HepG2 (cell line): ENCODE data around the gene SYNJ2. TPM values are rescaled to one million over a fixed set of nuclear protein-coding genes. Genes with fewer than 3 reads are reported as not detected.

ENCODE experiments used
- GTF3A ChIP-seq: sonication (generic); formaldehyde crosslinking; conservative IDR thresholded peaks from 2 replicates; pipeline ENCODE4 v1.4.0; 2020; ENCODE audit warnings: mild to moderate bottlenecking, missing genetic modification reagents
- HES4 ChIP-seq: sonication (generic); formaldehyde crosslinking; IDR thresholded peaks from 2 replicates; pipeline ENCODE4 v1.9.0; 2021; ENCODE audit warnings: mild to moderate bottlenecking, missing genetic modification reagents, borderline replicate concordance
- HNRNPL ChIP-seq: fragments of 200-400 bp; formaldehyde crosslinking; IDR thresholded peaks from 2 replicates; pipeline ENCODE4 v1.6.1; 2017; ENCODE audit warnings: mild to moderate bottlenecking, low read depth, low read length
- HNRNPUL1 ChIP-seq: fragments of 200-400 bp; formaldehyde crosslinking; IDR thresholded peaks from 2 replicates; pipeline ENCODE4 v1.6.1; 2017; ENCODE audit warnings: low read depth, mild to moderate bottlenecking, low read length, moderate library complexity
- JUND ChIP-seq: sonication (generic); formaldehyde crosslinking; IDR thresholded peaks from 2 replicates; pipeline ENCODE4 v1.8.0; 2022; ENCODE audit warnings: mild to moderate bottlenecking, missing genetic modification reagents
- KLF12 ChIP-seq: sonication (generic); formaldehyde crosslinking; IDR thresholded peaks from 2 replicates; pipeline ENCODE4 v1.4.0; 2020; ENCODE audit warnings: missing genetic modification reagents, borderline replicate concordance
- NBN ChIP-seq: fragments of 450-650 bp; conservative IDR thresholded peaks from 2 replicates; pipeline ENCODE4 v1.6.1; 2017
- NFAT5 ChIP-seq: sonication (generic); formaldehyde crosslinking; IDR thresholded peaks from 2 replicates; pipeline ENCODE4 v1.4.0; 2020; ENCODE audit warnings: missing genetic modification reagents
- RBM22 ChIP-seq: fragments of 200-400 bp; formaldehyde crosslinking; optimal IDR thresholded peaks from 2 replicates; pipeline ENCODE3; 2017; ENCODE audit warnings: mild to moderate bottlenecking, low read length, moderate library complexity
- RFXANK ChIP-seq: IDR thresholded peaks from 2 replicates; pipeline ENCODE4 v1.6.1; 2016
- TP53 ChIP-seq: sonication (generic); formaldehyde crosslinking; conservative IDR thresholded peaks from 2 replicates; pipeline ENCODE4 v1.4.0; 2020; ENCODE audit warnings: missing genetic modification reagents
- ZNF101 ChIP-seq: sonication (generic); formaldehyde crosslinking; IDR thresholded peaks from 2 replicates; pipeline ENCODE4 v1.4.0; 2020; ENCODE audit warnings: mild to moderate bottlenecking, low read depth, missing genetic modification reagents, borderline replicate concordance
- ZNF207 ChIP-seq: fragments of 450-650 bp; IDR thresholded peaks from 2 replicates; pipeline ENCODE4 v1.6.1; 2016; ENCODE audit warnings: antibody characterized with exemption, borderline replicate concordance
- ZNF333 ChIP-seq: sonication (generic); formaldehyde crosslinking; IDR thresholded peaks from 2 replicates; pipeline ENCODE4 v1.4.0; 2020; ENCODE audit warnings: mild to moderate bottlenecking, missing genetic modification reagents, borderline replicate concordance
- ZNF564 ChIP-seq: sonication (generic); formaldehyde crosslinking; IDR thresholded peaks from 2 replicates; pipeline ENCODE4 v1.8.1; 2023; ENCODE audit warnings: mild to moderate bottlenecking, missing genetic modification reagents
- ZUFSP ChIP-seq: sonication (generic); formaldehyde crosslinking; IDR thresholded peaks from 2 replicates; pipeline ENCODE4 v1.9.0; 2021; ENCODE audit warnings: missing genetic modification reagents, mild to moderate bottlenecking, borderline replicate concordance
- polyA plus RNA-seq, 8 experiments: library from polyadenylated mRNA; depleted of rRNA in 3 of 8; stranded (reverse) in 7 of 8; unstranded in 1 of 8; fragments of >200 nt; fragmentation: Illumina TruSeq in 4 of 8; extraction: Trizol in 4 of 8; gene quantifications; 2 replicates each; pipeline versions ENCODE4 v1.2.1 to v1.2.3, GENCODE V29; 2011 to 2016; ENCODE audit warnings: low read depth in 4 of 8, missing spikeins in 1 of 8, mixed read lengths in 1 of 8; ENCODE audit not compliant: insufficient read depth in 1 of 8
- total RNA-seq, 5 experiments: library from RNA; depleted of rRNA; stranded (reverse); fragments of >200 nt; fragmentation: Illumina TruSeq; extraction: Trizol; gene quantifications; 2 replicates each; pipeline ENCODE4 v1.2.3, GENCODE V29; 2016; ENCODE audit warnings: low read depth in 1 of 5
- TF ChIP-seq, protein P1 (sequence below): sonication (generic); formaldehyde crosslinking; IDR thresholded peaks from 2 replicates; pipeline ENCODE4 v1.4.0; 2020; ENCODE audit warnings: missing genetic modification reagents
- TF ChIP-seq, protein P2 (sequence below): sonication (generic); formaldehyde crosslinking; IDR thresholded peaks from 2 replicates; pipeline ENCODE4 v1.8.1; 2023; ENCODE audit warnings: missing genetic modification reagents, inconsistent platforms, borderline replicate concordance
- TF ChIP-seq, protein P3 (sequence below): IDR thresholded peaks from 2 replicates; pipeline ENCODE4 v1.6.1; 2018; ENCODE audit warnings: missing genetic modification reagents, mild to moderate bottlenecking, missing compliant biosample characterization

SYNJ2 gene
- total and polyA plus RNA-seq, 2 of the 13 experiments (the other 11 are each of a cell fraction or from before 2014, with no cell fraction given), result 39.1 to 57.6 TPM

- TF ChIP-seq, protein P1, sequence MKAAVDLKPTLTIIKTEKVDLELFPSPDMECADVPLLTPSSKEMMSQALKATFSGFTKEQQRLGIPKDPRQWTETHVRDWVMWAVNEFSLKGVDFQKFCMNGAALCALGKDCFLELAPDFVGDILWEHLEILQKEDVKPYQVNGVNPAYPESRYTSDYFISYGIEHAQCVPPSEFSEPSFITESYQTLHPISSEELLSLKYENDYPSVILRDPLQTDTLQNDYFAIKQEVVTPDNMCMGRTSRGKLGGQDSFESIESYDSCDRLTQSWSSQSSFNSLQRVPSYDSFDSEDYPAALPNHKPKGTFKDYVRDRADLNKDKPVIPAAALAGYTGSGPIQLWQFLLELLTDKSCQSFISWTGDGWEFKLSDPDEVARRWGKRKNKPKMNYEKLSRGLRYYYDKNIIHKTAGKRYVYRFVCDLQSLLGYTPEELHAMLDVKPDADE, result no peak
- TF ChIP-seq ZNF207, result 0 out of 2 replicates have a peak, but pooled peaks have one; percentile 24
- TF ChIP-seq TP53, result no peak
- no peak for TF ChIP-seq NBN
- no peak for TF ChIP-seq HES4 (CRISPR knock-in tag)
- no peak for TF ChIP-seq ZUFSP (CRISPR knock-in tag)
- TF ChIP-seq, protein P2, sequence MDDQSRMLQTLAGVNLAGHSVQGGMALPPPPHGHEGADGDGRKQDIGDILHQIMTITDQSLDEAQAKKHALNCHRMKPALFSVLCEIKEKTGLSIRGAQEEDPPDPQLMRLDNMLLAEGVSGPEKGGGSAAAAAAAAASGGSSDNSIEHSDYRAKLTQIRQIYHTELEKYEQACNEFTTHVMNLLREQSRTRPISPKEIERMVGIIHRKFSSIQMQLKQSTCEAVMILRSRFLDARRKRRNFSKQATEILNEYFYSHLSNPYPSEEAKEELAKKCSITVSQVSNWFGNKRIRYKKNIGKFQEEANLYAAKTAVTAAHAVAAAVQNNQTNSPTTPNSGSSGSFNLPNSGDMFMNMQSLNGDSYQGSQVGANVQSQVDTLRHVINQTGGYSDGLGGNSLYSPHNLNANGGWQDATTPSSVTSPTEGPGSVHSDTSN, result no peak
- TF ChIP-seq KLF12, result no peak
- no peak for TF ChIP-seq HNRNPL
- TF ChIP-seq GTF3A (CRISPR knock-in tag), result no peak
- TF ChIP-seq JUND, result no peak
- peak; percentile 46 for TF ChIP-seq RBM22
- TF ChIP-seq ZNF564, result no peak
- TF ChIP-seq, protein P3, sequence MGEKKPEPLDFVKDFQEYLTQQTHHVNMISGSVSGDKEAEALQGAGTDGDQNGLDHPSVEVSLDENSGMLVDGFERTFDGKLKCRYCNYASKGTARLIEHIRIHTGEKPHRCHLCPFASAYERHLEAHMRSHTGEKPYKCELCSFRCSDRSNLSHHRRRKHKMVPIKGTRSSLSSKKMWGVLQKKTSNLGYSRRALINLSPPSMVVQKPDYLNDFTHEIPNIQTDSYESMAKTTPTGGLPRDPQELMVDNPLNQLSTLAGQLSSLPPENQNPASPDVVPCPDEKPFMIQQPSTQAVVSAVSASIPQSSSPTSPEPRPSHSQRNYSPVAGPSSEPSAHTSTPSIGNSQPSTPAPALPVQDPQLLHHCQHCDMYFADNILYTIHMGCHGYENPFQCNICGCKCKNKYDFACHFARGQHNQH (CRISPR knock-in tag), result no peak
- TF ChIP-seq ZNF333 (CRISPR knock-in tag), result no peak
- TF ChIP-seq RFXANK, result no peak
- TF ChIP-seq HNRNPUL1, result no peak
- no peak for TF ChIP-seq NFAT5 (CRISPR knock-in tag)
- no peak for TF ChIP-seq ZNF101 (CRISPR knock-in tag)
Measured at GRCh38 chr6:158053377-158054313, 72.0 kb downstream of the SYNJ2 start (continued).
